Ishikawa (cell line): Measurements from ENCODE around the gene PRMT7.

ENCODE experiments used
- CEBPB ChIP-seq: IDR thresholded peaks from 2 replicates; pipeline ENCODE4 v1.6.1; 2012
- CREB1 ChIP-seq: IDR thresholded peaks from 2 replicates; pipeline ENCODE4 v1.6.1; 2012; ENCODE audit warnings: low read depth
- EGR1 ChIP-seq: IDR thresholded peaks from 2 replicates; pipeline ENCODE4 v1.6.1; 2012
- EP300 ChIP-seq: IDR thresholded peaks from 2 replicates; pipeline ENCODE4 v1.6.1; 2012; ENCODE audit warnings: borderline replicate concordance
- FOXM1 ChIP-seq: IDR thresholded peaks from 2 replicates; pipeline ENCODE4 v1.6.1; 2012; ENCODE audit warnings: low read depth, borderline replicate concordance
- MAX ChIP-seq: IDR thresholded peaks from 2 replicates; pipeline ENCODE4 v1.6.1; 2012
- NFIC ChIP-seq: IDR thresholded peaks from 2 replicates; pipeline ENCODE4 v1.6.1; 2012
- RAD21 ChIP-seq: IDR thresholded peaks from 2 replicates; pipeline ENCODE4 v1.6.1; 2012; ENCODE audit warnings: low read depth
- REST ChIP-seq: IDR thresholded peaks from 2 replicates; pipeline ENCODE4 v1.6.1; 2012; ENCODE audit warnings: low read depth, mild to moderate bottlenecking
- TAF1 ChIP-seq: IDR thresholded peaks from 2 replicates; pipeline ENCODE4 v1.6.1; 2012; ENCODE audit warnings: low read depth, mild to moderate bottlenecking
- TCF12 ChIP-seq: IDR thresholded peaks from 2 replicates; pipeline ENCODE4 v1.6.1; 2012; ENCODE audit warnings: low read depth
- TEAD4 ChIP-seq: IDR thresholded peaks from 2 replicates; pipeline ENCODE4 v1.6.1; 2012
- USF1 ChIP-seq: IDR thresholded peaks from 2 replicates; pipeline ENCODE4 v1.6.1; 2012
- YY1 ChIP-seq: IDR thresholded peaks from 2 replicates; pipeline ENCODE4 v1.6.1; 2012; ENCODE audit warnings: low read depth
- ZBTB7A ChIP-seq: IDR thresholded peaks from 2 replicates; pipeline ENCODE4 v1.6.1; 2012; ENCODE audit warnings: low read depth

The PRMT7 gene

GRCh38 chr16:68284847-68285246 lies 26.0 kb upstream of the PRMT7 start:
- TF ChIP-seq NFIC (no peak), TEAD4 (no peak), USF1 (no peak), FOXM1 (no peak), TCF12 (no peak), EP300 (no peak), ZBTB7A (no peak), TAF1 (no peak), YY1 (no peak), REST (no peak), CREB1 (no peak), EGR1 (no peak), CEBPB (no peak), MAX (no peak), RAD21 (no peak)

- TF ChIP-seq REST (no peak), EGR1 (no peak), CEBPB (no peak), TEAD4 (no peak), NFIC (no peak), TAF1 (no peak), YY1 (no peak), RAD21 (no peak), CREB1 (no peak), ZBTB7A (no peak), USF1 (no peak), EP300 (no peak), TCF12 (no peak), FOXM1 (no peak), MAX (no peak)
These were observed 25.1 kb upstream of the PRMT7 start for GRCh38 chr16:68285683-68286082.

GRCh38 chr16:68286153-68287074 lies 24.4 kb upstream of the PRMT7 start:
- no peak for TF ChIP-seq FOXM1
- TF ChIP-seq YY1: no peak
- no peak for TF ChIP-seq ZBTB7A
- TF ChIP-seq NFIC: no peak
- no peak for TF ChIP-seq TEAD4
- TF ChIP-seq CREB1: no peak
- no peak for TF ChIP-seq RAD21
- TF ChIP-seq TAF1: no peak
- TF ChIP-seq REST: no peak
- no peak for TF ChIP-seq EGR1
- no peak for TF ChIP-seq CEBPB
